WTC11 (cell line): ENCODE results near the gene STK32B.

Experiments used
- CTCF ChIP-seq: fragments of 200-600 bp; IDR thresholded peaks from 2 replicates; pipeline ENCODE4 v1.8.0; 2022; ENCODE audit warnings: antibody characterized with exemption
- NR2C2 ChIP-seq: sonication (generic); formaldehyde crosslinking; IDR thresholded peaks from 2 replicates; pipeline ENCODE4 v1.8.0; 2022; ENCODE audit warnings: mild to moderate bottlenecking, missing genetic modification reagents
- RELA ChIP-seq: sonication (generic); formaldehyde crosslinking; IDR thresholded peaks from 2 replicates; pipeline ENCODE4 v1.8.1; 2022; ENCODE audit warnings: missing genetic modification reagents, mild to moderate bottlenecking, borderline replicate concordance
- ZNF281 ChIP-seq: sonication (generic); formaldehyde crosslinking; IDR thresholded peaks from 2 replicates; pipeline ENCODE4 v1.8.0; 2023; ENCODE audit warnings: mild to moderate bottlenecking, missing genetic modification reagents

- TF ChIP-seq NR2C2 (no peak), RELA (CRISPR knock-in tag) (no peak), CTCF (no peak), ZNF281 (no peak)
These were observed 338.6 kb downstream of the STK32B start for GRCh38 chr4:5389756-5390310.
